IPS-NIHi7 (cell line): ENCODE data around the gene PSME3.

Experiments used
- DNase-seq: peaks from one replicate; pipeline ENCODE4 v3.0.0; 2012; ENCODE audit warnings: mixed read lengths; ENCODE audit errors: extremely low spot score

PSME3 gene, protein sequence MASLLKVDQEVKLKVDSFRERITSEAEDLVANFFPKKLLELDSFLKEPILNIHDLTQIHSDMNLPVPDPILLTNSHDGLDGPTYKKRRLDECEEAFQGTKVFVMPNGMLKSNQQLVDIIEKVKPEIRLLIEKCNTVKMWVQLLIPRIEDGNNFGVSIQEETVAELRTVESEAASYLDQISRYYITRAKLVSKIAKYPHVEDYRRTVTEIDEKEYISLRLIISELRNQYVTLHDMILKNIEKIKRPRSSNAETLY

DNA sequence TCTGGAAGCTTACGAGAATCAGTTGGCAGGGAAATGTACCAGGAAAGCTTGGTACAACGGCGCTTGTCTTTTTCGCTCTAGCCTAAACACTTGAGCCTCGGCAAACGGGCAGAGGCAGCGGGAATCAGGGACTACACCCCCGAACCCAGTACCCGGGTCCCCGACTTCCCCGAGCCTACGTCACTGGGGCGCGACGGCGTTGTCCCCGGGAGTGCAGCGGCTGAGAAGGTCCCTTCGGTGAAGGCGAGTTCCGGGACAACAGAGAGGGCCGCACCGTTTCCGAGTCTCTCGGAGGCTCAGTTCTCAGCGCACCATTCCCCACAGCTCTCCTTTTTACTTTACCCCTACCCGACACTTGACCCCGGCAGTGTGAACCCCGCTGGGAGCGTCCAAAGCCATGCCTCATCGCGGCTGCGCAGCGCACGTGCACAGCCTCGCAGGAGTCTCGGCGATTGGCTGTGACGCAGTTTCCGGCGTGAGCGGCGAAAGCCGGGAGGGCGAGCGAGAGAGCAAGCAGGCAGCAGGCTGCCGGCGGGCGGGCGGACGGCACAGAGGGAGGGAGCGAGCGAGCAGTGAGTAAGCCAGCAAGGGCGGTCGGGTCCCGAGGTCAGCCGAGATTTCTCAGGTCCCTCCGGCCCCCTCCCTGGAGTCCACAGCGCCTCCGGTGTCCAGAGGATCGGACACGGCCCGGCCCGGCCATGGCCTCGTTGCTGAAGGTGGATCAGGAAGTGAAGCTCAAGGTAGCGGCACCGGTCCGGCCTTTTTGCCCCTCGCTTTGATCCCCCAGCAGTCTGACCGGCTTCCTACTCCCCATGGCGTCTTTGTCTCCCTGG is at the start of gene PSME3:
Gene PSME3, plus strand, starts transcription at position 464 of the 833 bp plus-strand sequence. Its CDS starts 235 bp downstream, at position 699.
- peak; percentile 94 for DNase-seq

DNA sequence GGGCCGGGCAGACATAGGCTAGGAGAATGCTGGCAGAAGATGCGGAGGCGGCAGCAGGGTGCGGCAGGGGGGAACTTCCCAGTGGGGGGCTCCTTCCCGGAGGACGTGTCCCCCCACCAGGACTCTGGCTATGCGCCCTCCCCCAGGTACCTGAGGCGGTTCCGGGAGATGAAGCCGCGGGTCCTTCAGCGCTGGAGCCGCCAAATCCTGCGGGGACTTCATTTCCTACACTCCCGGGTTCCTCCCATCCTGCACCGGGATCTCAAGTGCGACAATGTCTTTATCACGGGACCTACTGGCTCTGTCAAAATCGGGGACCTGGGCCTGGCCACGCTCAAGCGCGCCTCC is 49.4 kb upstream of the PSME3 start:
- no peak for DNase-seq

DNA sequence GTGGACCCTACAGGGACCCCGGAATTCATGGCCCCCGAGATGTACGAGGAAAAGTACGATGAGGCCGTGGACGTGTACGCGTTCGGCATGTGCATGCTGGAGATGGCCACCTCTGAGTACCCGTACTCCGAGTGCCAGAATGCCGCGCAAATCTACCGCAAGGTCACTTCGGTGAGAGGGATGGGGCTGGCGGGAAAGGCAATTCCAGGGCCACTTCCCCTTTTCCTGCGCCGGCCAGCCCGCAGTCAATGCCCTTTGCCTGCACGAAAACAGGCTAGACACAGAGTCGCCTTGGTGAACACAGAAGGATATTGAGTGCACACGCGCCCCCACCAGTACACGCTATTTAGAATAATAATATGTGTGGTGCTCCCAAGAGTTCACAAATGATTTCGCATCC is 48.8 kb upstream of the PSME3 start:
- no peak for DNase-seq

DNA sequence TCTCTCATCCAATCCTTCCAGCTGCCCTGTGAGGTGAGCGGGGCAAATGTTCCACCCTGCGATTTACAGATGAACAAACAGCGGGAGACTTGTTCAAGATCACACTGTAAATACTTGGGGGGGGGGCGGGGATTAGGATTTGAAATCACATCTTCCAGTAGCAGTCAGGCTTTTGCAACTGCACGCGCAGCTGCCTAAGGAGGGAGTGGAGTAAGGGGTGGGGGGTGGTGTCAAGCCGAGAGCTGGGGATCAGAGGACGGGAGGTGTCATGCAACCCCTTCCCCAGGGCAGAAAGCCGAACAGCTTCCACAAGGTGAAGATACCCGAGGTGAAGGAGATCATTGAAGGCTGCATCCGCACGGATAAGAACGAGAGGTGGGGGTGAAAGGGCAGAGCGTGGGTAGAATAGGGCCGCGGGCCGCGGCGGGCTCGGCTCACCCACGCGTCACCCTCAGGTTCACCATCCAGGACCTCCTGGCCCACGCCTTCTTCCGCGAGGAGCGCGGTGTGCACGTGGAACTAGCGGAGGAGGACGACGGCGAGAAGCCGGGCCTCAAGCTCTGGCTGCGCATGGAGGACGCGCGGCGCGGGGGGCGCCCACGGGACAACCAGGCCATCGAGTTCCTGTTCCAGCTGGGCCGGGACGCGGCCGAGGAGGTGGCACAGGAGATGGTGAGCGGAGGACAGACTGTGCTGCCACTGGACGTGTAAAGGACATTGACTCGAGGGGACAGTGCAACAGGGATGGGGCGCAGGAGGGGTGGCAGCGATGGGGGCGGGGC is 48.2 kb upstream of the PSME3 start:
- no peak for DNase-seq

DNA sequence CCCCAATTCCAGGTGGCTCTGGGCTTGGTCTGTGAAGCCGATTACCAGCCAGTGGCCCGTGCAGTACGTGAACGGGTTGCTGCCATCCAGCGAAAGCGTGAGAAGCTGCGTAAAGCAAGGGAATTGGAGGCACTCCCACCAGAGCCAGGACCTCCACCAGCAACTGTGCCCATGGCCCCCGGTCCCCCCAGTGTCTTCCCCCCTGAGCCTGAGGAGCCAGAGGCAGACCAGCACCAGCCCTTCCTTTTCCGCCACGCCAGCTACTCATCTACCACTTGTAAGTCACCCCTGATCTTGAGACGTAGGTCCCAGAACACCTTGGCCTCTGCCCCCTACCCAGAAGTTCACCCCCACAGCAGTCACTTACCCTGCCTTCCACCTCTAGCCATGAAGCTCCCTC is 45.9 kb upstream of the PSME3 start:
- no peak for DNase-seq

DNA sequence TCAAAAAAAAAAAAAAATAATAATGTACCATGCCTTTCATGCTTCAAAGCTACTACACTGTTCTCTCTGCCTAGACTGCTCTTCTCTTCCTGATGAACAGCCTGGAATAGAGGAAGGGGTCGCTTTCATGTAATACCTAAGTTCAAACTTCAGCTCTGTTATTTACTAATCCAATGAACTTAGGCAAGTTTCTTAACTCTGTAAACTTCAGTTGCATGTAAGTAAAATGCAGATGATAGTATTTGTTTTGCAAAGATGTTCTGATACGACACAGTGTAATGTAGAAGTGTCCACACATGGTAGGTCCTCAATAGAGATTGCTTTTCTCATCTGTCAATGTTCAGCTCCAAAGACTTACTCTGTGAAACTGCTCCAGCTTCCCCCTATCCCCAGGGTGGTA is 41.2 kb upstream of the PSME3 start:
- no peak for DNase-seq

DNA sequence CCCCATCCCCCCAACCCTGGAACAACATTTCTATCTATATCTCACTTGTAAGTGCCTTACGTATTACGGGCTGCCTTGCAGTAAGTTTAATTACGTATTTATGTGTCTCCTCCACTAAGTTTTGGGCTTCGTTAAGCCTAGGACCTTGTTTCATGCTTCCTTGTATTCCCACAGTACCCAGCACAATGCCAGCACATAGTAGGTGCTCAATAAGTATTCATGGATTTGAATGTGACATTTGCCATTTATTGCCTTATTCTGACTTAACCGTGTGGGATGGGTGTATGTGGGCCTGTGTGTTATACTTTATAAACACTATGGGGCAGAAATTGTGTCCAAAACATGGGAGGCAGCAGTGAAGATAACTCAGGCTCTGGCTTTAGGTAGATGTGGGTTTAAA is 40.7 kb upstream of the PSME3 start:
- DNase-seq = no peak

DNA sequence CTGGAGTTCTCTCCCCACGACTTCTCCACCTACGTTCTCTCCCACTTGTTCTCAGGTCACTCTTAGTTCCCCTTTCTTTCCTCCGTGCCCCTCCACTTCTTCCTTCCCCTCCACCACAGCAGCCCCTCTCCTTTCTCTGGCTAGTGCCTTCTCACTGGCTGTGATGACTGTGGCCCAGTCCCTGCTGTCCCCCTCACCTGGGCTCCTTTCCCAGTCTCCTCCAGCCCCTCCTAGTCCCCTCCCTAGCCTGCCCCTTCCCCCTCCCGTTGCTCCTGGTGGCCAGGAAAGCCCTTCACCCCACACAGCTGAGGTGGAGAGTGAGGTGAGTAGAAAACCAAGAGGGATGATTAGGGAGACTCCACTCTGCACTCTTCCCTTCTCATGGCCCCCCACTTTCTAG is 38.1 kb upstream of the PSME3 start:
- DNase-seq = no peak

DNA sequence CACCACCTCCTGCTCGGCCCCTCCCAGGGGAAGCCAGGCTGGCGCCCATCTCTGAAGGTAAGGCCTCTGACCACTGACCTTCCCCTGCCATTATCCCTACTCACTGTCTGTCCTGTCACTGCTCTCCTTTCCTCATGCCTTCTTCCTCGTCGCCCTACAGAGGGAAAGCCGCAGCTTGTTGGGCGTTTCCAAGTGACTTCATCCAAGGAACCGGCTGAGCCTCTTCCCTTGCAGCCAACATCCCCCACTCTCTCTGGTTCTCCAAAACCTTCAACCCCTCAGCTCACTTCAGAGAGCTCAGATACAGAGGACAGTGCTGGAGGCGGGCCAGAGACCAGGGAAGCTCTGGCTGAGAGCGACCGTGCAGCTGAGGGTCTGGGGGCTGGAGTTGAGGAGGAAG is 37.7 kb upstream of the PSME3 start:
- no peak for DNase-seq

DNA sequence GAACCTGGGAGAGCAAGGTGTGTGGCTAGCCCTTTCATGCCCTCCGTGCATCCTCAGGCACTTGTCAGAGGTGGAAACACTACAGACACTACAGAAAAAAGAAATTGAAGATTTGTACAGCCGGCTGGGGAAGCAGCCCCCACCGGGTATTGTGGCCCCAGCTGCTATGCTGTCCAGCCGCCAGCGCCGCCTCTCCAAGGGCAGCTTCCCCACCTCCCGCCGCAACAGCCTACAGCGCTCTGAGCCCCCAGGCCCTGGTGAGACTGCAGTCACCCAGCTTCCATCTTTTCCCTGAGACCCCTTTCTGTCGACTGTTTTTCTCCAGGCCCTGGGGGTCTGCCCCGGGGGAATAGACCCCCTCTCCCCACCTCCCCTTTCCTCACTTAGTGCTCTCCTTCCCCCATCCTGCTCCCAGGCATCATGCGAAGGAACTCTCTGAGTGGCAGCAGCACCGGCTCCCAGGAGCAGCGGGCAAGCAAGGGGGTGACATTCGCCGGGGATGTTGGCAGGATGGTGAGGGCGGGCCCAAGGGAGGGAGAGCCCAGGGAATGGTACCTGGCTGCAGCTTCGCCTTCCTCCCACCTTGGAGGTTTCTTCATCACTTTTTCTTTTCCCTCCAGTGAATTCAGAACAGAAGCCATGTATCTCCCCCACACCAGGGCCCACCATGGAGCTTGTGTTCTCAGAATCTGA is 37.0 kb upstream of the PSME3 start:
- no peak for DNase-seq

DNA sequence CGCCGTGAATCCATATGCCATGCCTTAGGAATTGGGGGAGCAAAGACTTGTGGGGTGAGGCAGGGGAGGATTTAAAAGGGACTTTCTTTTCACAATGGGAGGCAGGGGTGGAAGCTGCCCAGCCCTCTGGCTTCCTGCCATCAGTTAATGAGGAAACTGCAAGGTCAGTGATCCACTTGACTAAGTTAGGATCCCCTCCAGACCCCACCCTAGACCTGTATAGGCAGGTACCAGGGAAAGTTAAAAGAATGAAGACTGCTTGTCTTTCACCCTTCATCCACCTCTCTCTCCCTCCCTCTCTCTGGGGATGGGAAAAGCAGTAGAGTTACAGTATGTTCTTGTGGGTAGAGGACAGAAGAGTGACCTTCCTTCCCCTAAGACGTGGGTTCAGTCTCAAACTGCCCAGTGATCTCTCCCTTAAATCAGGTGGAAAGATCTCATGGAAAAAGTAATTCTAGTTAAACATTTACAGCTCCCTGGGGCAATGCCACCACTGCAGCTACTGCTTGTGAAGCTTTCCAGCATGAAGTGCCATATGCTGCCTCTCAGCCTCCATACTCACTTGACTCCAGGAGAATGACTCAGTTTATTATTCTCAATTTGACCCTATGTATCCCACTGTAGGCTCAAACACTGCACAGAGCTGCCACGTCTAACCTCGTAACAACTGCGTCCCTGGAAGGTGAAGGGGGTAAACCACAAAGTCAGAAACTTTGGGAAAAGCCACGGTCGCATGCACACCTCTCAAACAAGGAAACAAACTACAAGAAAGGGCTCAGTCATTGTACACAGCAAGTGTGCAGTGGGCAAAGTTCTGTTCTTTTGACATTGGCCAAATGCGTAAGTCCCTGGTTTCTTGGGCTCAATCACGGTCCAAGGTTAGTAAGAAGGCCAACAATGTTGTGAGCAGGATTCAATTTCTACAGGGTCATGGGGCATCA is 35.9 kb upstream of the PSME3 start:
- no peak for DNase-seq

DNA sequence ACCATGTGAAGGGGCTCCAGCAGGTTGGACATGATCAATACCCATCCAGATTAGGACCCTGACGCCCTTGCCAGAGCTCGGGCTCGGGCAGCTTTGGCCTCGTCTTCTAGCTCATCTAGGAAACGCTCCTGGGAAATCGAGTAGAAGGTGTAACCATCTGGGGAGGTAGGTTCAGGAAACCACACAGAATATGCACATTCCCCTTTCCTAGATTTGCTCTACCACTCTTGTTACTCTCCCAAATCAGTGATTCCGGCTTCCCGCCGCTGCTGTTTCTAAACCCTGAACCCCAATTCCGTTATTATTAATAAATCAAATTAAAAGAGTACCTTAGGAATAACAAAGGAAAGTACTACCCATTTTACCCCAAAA is 35.2 kb upstream of the PSME3 start:
- DNase-seq = no peak

DNA sequence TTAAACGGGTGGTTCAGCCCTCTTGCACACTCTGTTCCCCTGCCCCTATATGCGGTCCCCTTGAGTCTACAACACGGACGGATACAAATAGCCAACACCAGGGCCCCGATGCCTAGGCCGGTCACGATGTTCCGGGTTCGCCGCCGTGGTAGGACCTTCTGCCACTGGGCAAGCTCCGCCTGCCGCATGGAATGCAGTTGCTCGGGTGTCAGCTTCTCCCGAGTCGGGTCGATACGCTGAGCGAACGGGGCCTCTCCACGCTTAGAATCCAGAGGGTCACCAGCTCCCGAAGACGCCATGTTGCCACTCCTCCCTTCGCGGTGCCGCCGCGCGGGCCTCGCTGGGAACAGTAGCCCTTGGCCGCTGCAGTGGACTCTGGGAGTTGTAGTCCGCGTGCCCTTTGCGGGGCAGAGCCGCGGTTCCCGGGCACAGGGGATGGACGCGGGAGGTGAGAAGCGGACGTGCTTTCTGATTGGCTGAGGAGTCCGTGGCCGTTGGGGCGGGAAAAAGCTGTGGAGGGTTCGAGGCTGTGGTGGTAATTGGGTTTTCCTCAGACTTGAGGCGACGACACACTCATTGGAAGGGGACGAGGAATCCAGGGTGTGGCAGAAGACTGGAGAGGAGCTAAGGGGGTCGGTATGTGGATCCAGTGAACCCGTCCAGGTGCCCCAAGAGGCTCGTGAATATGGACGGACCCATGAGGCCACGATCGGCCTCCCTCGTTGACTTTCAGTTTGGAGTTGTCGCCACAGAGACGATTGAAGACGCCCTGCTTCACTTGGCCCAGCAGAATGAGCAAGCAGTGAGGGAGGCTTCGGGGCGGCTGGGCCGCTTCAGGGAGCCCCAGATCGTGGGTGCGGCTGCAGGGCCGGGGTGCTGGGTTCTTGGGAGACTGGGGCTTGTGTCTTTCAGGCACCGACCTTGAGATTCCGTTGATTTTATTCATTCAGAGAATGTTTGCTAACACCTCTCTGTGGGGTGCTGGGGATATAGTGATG is 34.5 kb upstream of the PSME3 start, which contains the start of the genes CNTD1 and COA3:
Gene CNTD1, plus strand, starts transcription at position 479 of the 998 bp plus-strand sequence. Its CDS starts 207 bp downstream, at position 686.
Gene COA3, minus strand, starts transcription at position 322 of the 998 bp plus-strand sequence. Its CDS starts 23 bp downstream, at position 299.
- DNase-seq = peak; percentile 95

DNA sequence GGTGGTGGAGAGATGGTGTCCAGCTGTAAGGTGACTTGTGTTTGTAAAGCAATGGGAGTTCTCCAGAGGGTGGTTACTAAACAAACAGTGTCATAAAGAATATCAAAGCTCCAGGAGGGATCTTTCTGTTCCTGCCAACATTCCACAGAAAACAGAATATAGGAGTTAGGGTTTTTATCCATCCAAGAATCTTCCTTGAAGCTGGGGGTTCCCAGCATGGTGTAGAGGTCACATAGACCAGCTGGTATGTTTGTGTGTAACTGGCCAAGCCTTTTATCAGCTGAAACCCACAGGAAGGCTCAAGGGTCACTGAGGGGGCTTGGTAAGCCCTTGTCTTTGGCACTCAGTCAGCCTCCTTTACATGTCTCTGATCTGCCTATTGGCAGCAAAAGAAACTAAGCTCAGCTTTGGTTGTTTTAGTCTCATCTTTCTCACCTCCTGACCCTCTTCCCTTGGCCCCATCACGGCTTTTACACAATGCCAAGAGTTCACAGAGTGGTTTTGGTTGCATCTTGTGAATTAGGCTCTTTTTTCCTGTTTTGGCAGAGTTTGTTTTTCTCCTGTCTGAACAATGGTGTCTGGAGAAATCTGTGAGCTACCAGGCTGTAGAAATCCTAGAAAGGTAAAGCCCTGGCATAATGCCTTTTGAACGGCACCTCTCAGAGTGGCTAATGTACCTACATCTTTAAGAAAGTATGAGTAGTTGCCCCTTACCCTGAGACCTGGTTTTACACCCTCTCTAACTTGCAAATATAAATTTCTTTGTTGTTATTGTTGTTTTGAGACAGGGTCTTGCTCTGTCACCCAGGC is 29.9 kb upstream of the PSME3 start:
- DNase-seq = no peak

DNA sequence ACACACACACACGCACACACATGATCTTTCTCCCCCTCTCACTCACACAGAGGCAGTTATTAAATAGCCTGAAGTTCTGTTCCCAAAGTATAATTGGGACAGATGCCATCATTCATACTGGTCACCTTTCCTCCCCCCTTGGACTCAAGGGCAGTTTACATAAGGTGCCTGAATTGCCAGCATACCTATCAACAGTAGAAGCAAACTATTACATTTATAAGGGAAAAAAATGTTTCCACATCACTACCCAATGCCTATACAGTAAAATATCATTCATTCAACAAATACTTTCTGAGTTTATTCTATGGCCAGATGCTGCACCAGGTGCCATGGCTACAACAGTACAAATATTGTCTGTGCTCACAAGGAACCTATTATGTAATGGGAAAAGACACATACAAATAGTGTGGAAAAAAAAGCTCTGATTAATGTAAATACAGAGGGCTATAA is 28.3 kb upstream of the PSME3 start:
- no peak for DNase-seq

DNA sequence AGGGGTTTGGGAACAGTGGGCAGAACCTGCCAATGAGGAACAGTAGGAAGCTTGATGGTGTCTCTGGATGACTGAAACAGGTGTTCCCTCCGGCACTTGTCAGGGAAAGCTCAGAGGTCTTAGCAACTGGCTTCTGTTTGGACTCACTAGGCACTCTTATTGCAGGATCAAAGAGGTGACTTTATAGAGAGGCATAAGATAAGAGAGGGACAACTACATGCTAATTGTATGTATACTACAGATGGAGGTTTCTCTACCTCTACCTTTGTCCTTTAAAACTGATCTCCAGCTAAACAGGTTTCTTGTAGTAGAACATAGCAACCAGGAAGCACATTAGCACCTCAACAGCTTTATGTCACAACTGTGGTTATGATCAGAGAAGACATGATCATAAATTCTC is 26.9 kb upstream of the PSME3 start:
- DNase-seq = no peak

DNA sequence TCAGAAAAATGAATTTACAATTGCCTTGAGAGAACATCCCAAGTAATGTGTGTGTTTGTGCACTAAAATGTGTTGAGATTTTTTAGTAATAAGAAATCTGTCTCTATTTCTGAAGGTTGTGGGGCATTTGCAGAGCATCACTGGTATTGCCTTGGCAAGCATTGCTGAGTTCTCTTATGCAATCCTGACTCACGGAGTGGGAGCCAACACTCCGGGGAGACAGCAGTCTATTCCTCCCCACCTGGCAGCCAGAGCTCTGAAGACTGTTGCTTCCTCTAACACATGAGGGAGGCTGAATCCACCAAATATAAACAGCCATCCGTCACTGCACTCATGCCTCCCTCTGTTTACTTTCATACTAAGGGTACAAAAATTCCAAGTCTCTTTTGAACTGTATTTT is 23.9 kb upstream of the PSME3 start:
- DNase-seq = no peak

DNA sequence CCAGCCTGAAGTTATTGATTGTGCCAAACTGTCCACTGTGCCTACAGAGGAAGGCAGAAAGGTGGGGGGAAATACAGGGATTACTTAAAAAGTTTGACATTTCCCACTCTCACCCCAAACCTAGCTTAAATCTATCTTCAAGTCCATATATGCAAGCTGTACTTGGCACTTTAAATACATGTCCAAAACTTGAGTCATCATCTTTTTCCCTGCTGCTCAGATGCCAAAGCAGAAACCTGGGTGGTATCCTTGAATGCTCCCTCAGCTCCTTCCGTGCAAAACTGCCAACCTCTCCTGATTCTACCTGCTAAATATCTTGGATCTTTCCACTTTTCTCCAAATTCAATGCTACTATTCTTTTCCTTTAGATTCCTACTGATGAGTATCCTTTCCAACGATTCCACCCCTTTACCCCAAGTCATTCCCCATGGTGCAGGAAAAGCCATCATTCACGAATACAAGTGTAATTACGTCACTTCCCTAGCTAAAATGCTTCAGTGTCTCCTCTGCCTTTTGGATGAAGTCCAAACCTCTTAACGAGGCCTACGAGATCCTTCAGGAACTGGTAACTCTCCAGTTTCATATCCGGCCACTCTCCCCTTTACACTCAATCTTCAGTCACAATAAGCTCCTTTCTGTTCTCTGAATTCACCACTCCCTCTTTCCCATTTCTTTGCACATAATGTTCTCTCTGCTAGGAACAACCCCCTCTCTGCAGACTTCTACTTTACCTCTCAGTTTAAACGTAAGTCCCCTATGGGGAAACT is 18.4 kb upstream of the PSME3 start:
- no peak for DNase-seq
